ENCODE measurements around the gene RNU6-8. TPM values are rescaled to one million over a fixed set of nuclear protein-coding genes. Genes with fewer than 3 reads are reported as not detected.

Gene RNU6-8
- total and polyA plus RNA-seq, 9 donors, result not detected

DNA sequence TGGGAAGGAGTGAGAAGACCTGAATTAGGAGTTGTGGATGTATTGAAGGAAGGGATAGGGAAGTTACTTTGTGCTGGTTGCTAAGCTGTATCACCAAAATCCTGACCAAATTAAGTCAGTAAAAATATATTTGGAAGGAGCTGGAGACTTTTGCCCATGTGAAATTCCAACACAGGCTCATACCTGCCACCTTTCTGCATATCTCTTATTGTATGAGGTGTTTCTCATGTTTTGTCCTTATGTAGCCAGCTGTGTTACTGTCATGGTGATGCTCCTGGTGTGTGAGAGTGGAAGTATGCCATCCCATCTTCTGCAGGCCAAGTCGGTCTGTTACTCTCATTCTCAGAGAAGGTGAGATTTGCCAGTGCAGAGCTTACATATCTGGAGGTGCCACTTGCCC lies 29.4 kb upstream of the RNU6-8 start:
- H3K9me3 ChIP-seq, result no peaks in the 10 kb centered on the region
- no peak overlapping the region for H3K4me3 ChIP-seq
- DNase-seq, result no peak
- TF ChIP-seq EP300 (IDR thresholded peaks at IDR 0.05) (no peak), POLR2A (IDR thresholded peaks at IDR 0.05) (no peak)
- TF ChIP-seq, protein P1, sequence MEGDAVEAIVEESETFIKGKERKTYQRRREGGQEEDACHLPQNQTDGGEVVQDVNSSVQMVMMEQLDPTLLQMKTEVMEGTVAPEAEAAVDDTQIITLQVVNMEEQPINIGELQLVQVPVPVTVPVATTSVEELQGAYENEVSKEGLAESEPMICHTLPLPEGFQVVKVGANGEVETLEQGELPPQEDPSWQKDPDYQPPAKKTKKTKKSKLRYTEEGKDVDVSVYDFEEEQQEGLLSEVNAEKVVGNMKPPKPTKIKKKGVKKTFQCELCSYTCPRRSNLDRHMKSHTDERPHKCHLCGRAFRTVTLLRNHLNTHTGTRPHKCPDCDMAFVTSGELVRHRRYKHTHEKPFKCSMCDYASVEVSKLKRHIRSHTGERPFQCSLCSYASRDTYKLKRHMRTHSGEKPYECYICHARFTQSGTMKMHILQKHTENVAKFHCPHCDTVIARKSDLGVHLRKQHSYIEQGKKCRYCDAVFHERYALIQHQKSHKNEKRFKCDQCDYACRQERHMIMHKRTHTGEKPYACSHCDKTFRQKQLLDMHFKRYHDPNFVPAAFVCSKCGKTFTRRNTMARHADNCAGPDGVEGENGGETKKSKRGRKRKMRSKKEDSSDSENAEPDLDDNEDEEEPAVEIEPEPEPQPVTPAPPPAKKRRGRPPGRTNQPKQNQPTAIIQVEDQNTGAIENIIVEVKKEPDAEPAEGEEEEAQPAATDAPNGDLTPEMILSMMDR (IDR thresholded peaks at IDR 0.05), result no peak
- no peak overlapping the region for H3K27ac ChIP-seq
- intact Hi-C loops (cut with DNase I), result no loop called here
- 96 to 100% (median 100%) methylated on average over 1 of the region's 1 CpG for WGBS, 3 donors
- no peaks in the 10 kb centered on the region for H3K36me3 ChIP-seq
- H3K4me1 ChIP-seq (ENCODE audit: insufficient read depth), result no peaks in the 10 kb centered on the region
- H3K27me3 ChIP-seq, result no peaks in the 10 kb centered on the region

DNA sequence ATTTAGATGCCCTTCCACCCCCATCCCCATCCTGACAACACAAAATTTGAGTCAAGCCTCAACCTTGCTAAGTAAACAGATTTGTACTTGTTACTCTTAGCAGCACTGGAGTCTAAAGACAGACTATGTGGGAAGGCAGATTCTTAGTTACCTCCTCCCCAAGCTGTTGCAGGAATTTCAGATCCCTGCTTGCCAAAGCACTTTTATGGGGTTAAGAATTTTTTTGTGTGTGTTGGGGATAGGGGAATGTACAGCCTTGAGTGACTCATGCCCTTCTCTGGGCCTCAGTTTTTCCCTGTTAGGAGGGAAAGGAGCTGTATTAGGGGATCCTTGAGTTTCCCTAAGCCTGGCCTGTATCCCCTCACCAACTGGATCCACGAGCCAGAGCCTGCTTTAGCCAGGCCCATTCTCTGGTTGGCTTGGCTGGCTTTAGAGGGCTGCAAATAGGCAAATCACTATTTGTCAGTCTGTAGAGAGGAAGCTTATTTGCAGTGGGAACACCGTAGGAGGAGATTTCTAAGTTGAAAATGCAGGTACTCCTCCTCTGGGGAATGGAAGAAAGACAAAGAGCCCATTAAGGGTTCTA lies 27.7 kb upstream of the RNU6-8 start:
- Histone ChIP-seq H3K9me3 (no peaks in the 10 kb centered on the region), H3K4me3 (no peak overlapping the region), H3K4me1 (ENCODE audit: insufficient read depth) (no peaks in the 10 kb centered on the region), H3K27ac (no peak overlapping the region), H3K27me3 (no peaks in the 10 kb centered on the region), H3K36me3 (no peaks in the 10 kb centered on the region)
- no peak for DNase-seq
- TF ChIP-seq POLR2A (IDR thresholded peaks at IDR 0.05) (no peak), EP300 (IDR thresholded peaks at IDR 0.05) (no peak)
- TF ChIP-seq, protein P1 (IDR thresholded peaks at IDR 0.05), result no peak
- WGBS, 3 donors, result 65 to 85% (median 81%) methylated on average over 2 of the region's 2 CpGs
- intact Hi-C loops (cut with DNase I), result no loop called here

DNA sequence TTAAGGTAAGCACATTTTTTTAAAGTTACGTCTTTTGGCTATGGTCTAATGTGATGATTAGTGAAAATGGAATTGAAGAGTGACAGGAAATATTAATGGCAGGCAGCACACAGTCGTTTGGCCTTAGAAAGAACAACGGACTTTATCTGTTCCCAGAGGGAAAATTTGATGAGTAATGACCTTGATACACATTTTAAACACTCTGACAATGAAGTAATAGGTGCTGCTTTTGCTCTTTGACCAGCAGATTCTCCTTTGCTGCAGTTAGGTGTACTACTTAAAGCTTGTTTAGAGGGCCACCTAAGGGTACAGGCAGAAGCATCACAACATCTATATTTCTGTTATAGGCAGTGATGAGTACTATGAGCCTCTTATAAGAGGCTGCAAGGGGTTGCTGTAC lies 27.1 kb upstream of the RNU6-8 start:
- no peak for TF ChIP-seq POLR2A (IDR thresholded peaks at IDR 0.05)
- TF ChIP-seq EP300 (IDR thresholded peaks at IDR 0.05), result no peak
- TF ChIP-seq, protein P1 (IDR thresholded peaks at IDR 0.05), result no peak
- no peaks in the 10 kb centered on the region for H3K27me3 ChIP-seq
- DNase-seq, result no peak
- H3K36me3 ChIP-seq, result no peaks in the 10 kb centered on the region
- H3K4me3 ChIP-seq, result no peak overlapping the region
- no peak overlapping the region for H3K27ac ChIP-seq
- 19 to 22% (median 20%) methylated on average over 3 of the region's 3 CpGs for WGBS, 3 donors
- H3K4me1 ChIP-seq (ENCODE audit: insufficient read depth), result no peaks in the 10 kb centered on the region
- H3K9me3 ChIP-seq, result no peaks in the 10 kb centered on the region
- intact Hi-C loops (cut with DNase I), result no loop called here

DNA sequence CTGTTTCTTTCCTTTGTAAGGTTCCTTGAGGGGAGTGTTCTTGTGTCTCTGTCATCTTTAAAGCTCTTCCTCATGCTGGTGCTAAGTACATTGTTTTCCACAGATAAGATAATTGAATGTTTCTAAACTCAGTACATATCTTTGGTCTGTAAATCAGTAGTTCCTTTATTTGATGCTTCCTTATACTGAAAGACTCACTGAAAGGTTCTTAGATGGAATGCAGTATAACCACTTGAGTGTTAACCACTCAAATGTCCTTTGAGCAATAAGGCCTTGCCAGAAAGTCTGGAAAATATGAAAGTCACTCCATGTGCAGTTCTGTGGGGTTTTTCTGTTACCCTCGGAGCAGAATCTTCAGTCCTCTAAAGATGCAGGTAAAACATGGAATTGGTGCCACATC lies 23.0 kb upstream of the RNU6-8 start:
- Histone ChIP-seq H3K4me3 (no peak overlapping the region), H3K27me3 (no peaks in the 10 kb centered on the region), H3K9me3 (no peaks in the 10 kb centered on the region), H3K27ac (no peak overlapping the region), H3K36me3 (no peaks in the 10 kb centered on the region), H3K4me1 (ENCODE audit: insufficient read depth) (no peaks in the 10 kb centered on the region)
- DNase-seq, result no peak
- intact Hi-C loops (cut with DNase I), result no loop called here
- WGBS, 3 donors, result 74 to 92% (median 86%) methylated on average over 1 of the region's 1 CpG
- TF ChIP-seq POLR2A (IDR thresholded peaks at IDR 0.05), result no peak
- TF ChIP-seq EP300 (IDR thresholded peaks at IDR 0.05), result no peak
- TF ChIP-seq, protein P1 (IDR thresholded peaks at IDR 0.05), result no peak

All from ovary (tissue), 9 donors.